ENCODE measurements around the gene TNXB.

The TNXB gene

DNA sequence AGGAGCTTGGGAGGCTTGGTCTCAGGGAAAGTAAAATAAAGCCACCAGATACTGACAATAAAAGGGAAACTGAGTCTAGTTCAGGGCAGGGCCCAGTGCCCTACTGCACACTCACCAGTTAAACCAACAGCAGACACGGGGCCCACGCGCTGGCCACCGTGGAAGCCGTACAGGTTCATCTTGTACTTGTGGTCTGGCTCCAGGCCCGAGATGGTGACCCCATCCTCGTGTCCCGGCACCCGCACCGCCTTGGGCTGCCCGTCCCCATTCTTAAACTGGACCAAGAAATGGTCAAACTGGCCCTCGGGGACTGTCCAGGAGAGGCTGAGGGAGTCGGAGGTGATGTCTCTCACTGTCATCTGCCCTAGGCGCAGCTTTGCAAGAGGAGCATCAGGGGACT lies 44.4 kb downstream of the TNXB start:
- Histone ChIP-seq H2AFZ (ENCODE audit: low read length) (no peak overlapping the region), H3K36me3 (ENCODE audit: insufficient read depth, low read length) (no peaks in the 10 kb centered on the region), H3K9ac (ENCODE audit: low read depth, low read length, poor library complexity, severe bottlenecking) (no peak overlapping the region), H3K4me2 (ENCODE audit: low read depth, low read length, poor library complexity, severe bottlenecking) (no peak overlapping the region), H3K27me3 (ENCODE audit: insufficient read depth, low read length, poor library complexity, severe bottlenecking) (no peaks in the 10 kb centered on the region), H3K9me2 (replicated peaks; ENCODE audit: low read depth, low read length) (no peaks in the 10 kb centered on the region), H3K4me1 (ENCODE audit: insufficient read depth, low read length, poor library complexity, severe bottlenecking) (no peaks in the 10 kb centered on the region), H3K9me3 (ENCODE audit: insufficient read depth, low read depth, low read length) (no peaks in the 10 kb centered on the region), H4K20me1 (ENCODE audit: insufficient read depth, low read length, poor library complexity, severe bottlenecking) (no peaks in the 10 kb centered on the region), H3K4me3 (ENCODE audit: low read length, poor library complexity, severe bottlenecking) (no peak overlapping the region), H3F3A (ENCODE audit: low read depth) (no peaks in the 10 kb centered on the region), H3K79me2 (ENCODE audit: insufficient read depth, low read length) (no peaks in the 10 kb centered on the region)
- TF ChIP-seq, protein P1, sequence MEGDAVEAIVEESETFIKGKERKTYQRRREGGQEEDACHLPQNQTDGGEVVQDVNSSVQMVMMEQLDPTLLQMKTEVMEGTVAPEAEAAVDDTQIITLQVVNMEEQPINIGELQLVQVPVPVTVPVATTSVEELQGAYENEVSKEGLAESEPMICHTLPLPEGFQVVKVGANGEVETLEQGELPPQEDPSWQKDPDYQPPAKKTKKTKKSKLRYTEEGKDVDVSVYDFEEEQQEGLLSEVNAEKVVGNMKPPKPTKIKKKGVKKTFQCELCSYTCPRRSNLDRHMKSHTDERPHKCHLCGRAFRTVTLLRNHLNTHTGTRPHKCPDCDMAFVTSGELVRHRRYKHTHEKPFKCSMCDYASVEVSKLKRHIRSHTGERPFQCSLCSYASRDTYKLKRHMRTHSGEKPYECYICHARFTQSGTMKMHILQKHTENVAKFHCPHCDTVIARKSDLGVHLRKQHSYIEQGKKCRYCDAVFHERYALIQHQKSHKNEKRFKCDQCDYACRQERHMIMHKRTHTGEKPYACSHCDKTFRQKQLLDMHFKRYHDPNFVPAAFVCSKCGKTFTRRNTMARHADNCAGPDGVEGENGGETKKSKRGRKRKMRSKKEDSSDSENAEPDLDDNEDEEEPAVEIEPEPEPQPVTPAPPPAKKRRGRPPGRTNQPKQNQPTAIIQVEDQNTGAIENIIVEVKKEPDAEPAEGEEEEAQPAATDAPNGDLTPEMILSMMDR (conservative IDR thresholded peaks at IDR 0.05; ENCODE audit: low read length) = no peak
- no peak for TF ChIP-seq EZH2phosphoT487 (IDR thresholded peaks at IDR 0.05; ENCODE audit: borderline replicate concordance)

- H3K79me2 ChIP-seq (ENCODE audit: insufficient read depth, low read length) = no peaks in the 10 kb centered on the region
- no peaks in the 10 kb centered on the region for H3K4me1 ChIP-seq (ENCODE audit: insufficient read depth, low read length, poor library complexity, severe bottlenecking)
- no peak overlapping the region for H3K4me3 ChIP-seq (ENCODE audit: low read length, poor library complexity, severe bottlenecking)
- no peaks in the 10 kb centered on the region for H3K9me2 ChIP-seq (replicated peaks; ENCODE audit: low read depth, low read length)
- no peak overlapping the region for H2AFZ ChIP-seq (ENCODE audit: low read length)
- H3K36me3 ChIP-seq (ENCODE audit: insufficient read depth, low read length) = no peaks in the 10 kb centered on the region
- no peak overlapping the region for H3K9ac ChIP-seq (ENCODE audit: low read depth, low read length, poor library complexity, severe bottlenecking)
- H4K20me1 ChIP-seq (ENCODE audit: insufficient read depth, low read length, poor library complexity, severe bottlenecking) = no peaks in the 10 kb centered on the region
- H3F3A ChIP-seq (ENCODE audit: low read depth) = no peaks in the 10 kb centered on the region
- TF ChIP-seq, protein P1 (conservative IDR thresholded peaks at IDR 0.05; ENCODE audit: low read length) = no peak
- no peak for TF ChIP-seq EZH2phosphoT487 (IDR thresholded peaks at IDR 0.05; ENCODE audit: borderline replicate concordance)
- H3K4me2 ChIP-seq (ENCODE audit: low read depth, low read length, poor library complexity, severe bottlenecking) = no peak overlapping the region
- no peaks in the 10 kb centered on the region for H3K9me3 ChIP-seq (ENCODE audit: insufficient read depth, low read depth, low read length)
- no peaks in the 10 kb centered on the region for H3K27me3 ChIP-seq (ENCODE audit: insufficient read depth, low read length, poor library complexity, severe bottlenecking)
Observed at GRCh38 chr6:32060966-32061655, 48.0 kb downstream of the TNXB start.

- H3K9me2 ChIP-seq (replicated peaks; ENCODE audit: low read depth, low read length) = no peaks in the 10 kb centered on the region
- TF ChIP-seq, protein P1 (conservative IDR thresholded peaks at IDR 0.05; ENCODE audit: low read length) = no peak
- no peak for TF ChIP-seq EZH2phosphoT487 (IDR thresholded peaks at IDR 0.05; ENCODE audit: borderline replicate concordance)
- no peaks in the 10 kb centered on the region for H3K79me2 ChIP-seq (ENCODE audit: insufficient read depth, low read length)
- H3K4me2 ChIP-seq (ENCODE audit: low read depth, low read length, poor library complexity, severe bottlenecking) = no peak overlapping the region
- H4K20me1 ChIP-seq (ENCODE audit: insufficient read depth, low read length, poor library complexity, severe bottlenecking) = no peaks in the 10 kb centered on the region
- no peaks in the 10 kb centered on the region for H3K36me3 ChIP-seq (ENCODE audit: insufficient read depth, low read length)
- H3K4me3 ChIP-seq (ENCODE audit: low read length, poor library complexity, severe bottlenecking) = no peak overlapping the region
- H3K9ac ChIP-seq (ENCODE audit: low read depth, low read length, poor library complexity, severe bottlenecking) = no peak overlapping the region
- no peaks in the 10 kb centered on the region for H3K4me1 ChIP-seq (ENCODE audit: insufficient read depth, low read length, poor library complexity, severe bottlenecking)
- no peaks in the 10 kb centered on the region for H3F3A ChIP-seq (ENCODE audit: low read depth)
- no peak overlapping the region for H2AFZ ChIP-seq (ENCODE audit: low read length)
- H3K9me3 ChIP-seq (ENCODE audit: insufficient read depth, low read depth, low read length) = no peaks in the 10 kb centered on the region
- H3K27me3 ChIP-seq (ENCODE audit: insufficient read depth, low read length, poor library complexity, severe bottlenecking) = no peaks in the 10 kb centered on the region
Observed at GRCh38 chr6:32058511-32058963, 50.6 kb downstream of the TNXB start.
